ENCODE data around the gene CROCC2.

DNA sequence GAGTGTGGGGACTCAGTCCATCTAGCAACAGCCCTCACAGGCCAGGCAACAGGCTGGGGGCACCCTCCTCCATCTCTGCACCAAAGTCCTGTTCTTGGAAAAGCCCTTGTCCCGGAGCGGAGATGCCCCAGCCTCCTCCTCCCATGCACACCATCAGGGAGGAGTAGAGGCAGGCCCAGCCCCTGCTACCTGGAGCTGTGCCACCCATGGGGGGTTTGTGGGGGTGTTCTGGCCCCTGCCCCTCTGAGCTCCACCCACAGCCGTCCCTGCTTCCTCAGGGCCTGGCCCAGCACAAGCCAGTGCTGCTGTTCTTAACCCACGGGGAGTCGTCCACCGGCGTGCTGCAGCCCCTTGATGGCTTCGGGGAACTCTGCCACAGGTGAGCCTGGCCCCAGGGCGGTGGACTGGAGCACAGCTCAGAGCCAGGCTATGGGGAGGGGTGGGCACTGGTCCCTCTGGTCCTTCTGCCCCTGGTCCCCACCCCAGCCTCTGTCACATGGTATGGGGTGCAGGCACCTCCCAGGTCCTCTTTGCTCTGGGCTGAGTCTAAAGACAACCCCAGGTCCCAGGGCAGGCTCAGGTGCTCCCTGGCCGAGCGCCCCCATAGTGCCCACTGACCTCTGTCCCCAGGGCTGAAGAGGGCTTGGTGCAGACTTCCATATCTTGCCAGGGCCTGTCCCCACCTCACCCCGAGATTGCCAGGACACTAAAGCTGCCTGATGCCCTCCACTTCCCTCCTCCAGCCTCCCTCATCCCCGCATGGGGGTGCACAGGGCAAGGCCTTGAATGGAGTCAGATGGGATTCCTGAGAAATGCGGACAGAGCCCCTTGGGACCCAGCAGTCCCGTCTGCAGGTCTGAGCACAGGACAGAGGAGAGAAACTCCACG is 34.8 kb upstream of the CROCC2 start:
- TF ChIP-seq, protein P1, sequence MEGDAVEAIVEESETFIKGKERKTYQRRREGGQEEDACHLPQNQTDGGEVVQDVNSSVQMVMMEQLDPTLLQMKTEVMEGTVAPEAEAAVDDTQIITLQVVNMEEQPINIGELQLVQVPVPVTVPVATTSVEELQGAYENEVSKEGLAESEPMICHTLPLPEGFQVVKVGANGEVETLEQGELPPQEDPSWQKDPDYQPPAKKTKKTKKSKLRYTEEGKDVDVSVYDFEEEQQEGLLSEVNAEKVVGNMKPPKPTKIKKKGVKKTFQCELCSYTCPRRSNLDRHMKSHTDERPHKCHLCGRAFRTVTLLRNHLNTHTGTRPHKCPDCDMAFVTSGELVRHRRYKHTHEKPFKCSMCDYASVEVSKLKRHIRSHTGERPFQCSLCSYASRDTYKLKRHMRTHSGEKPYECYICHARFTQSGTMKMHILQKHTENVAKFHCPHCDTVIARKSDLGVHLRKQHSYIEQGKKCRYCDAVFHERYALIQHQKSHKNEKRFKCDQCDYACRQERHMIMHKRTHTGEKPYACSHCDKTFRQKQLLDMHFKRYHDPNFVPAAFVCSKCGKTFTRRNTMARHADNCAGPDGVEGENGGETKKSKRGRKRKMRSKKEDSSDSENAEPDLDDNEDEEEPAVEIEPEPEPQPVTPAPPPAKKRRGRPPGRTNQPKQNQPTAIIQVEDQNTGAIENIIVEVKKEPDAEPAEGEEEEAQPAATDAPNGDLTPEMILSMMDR (IDR thresholded peaks at IDR 0.05; ENCODE audit: low read length) = no peak
- no peak for TF ChIP-seq EZH2 (IDR thresholded peaks at IDR 0.05; ENCODE audit: borderline replicate concordance, low read length)
